Measurements from ENCODE around the gene ARL15. TPM values are rescaled to one million over a fixed set of nuclear protein-coding genes. Genes with fewer than 3 reads are reported as not detected.

ARL15 gene
- total RNA-seq, 4 donors from 2014 or later: 13.0 to 52.7 (median 17.1) TPM

DNA sequence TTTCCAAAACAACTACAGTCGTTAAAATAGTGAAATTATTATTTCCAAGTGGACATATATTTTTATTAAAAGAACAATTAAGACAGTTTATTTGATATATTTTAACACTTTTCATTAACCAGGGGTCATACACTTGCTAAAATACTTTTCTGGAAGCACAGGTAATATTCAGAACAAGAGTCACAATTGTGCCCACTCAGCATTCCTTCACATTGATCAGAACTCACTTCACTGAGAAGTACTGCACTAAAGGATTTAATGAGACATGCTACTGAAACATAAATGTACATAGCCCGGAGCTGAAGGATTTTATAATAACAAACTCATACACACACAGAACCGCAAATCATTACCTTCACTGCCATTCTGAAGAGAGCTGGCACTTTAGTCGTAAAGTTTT, 361.8 kb downstream of the ARL15 start:
- no peaks in the 10 kb centered on the region for H3K9me3 ChIP-seq
- H3K36me3 ChIP-seq: no peaks in the 10 kb centered on the region
- no peaks in the 10 kb centered on the region for H3K27me3 ChIP-seq
- TF ChIP-seq POLR2A (IDR thresholded peaks at IDR 0.05) (no peak), EP300 (IDR thresholded peaks at IDR 0.05) (no peak)
- TF ChIP-seq, protein P1, sequence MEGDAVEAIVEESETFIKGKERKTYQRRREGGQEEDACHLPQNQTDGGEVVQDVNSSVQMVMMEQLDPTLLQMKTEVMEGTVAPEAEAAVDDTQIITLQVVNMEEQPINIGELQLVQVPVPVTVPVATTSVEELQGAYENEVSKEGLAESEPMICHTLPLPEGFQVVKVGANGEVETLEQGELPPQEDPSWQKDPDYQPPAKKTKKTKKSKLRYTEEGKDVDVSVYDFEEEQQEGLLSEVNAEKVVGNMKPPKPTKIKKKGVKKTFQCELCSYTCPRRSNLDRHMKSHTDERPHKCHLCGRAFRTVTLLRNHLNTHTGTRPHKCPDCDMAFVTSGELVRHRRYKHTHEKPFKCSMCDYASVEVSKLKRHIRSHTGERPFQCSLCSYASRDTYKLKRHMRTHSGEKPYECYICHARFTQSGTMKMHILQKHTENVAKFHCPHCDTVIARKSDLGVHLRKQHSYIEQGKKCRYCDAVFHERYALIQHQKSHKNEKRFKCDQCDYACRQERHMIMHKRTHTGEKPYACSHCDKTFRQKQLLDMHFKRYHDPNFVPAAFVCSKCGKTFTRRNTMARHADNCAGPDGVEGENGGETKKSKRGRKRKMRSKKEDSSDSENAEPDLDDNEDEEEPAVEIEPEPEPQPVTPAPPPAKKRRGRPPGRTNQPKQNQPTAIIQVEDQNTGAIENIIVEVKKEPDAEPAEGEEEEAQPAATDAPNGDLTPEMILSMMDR (IDR thresholded peaks at IDR 0.05): no peak
- WGBS, 2 donors: 74 to 76% methylated on average over 4 of the region's 4 CpGs
- no peak for DNase-seq (ENCODE audit: low spot score in 2 of 2)
- peaks cover 0 to 28% (median 2%) of the 10 kb centered on the region in 4 donors for H3K4me1 ChIP-seq
- no peak overlapping the region for H3K4me3 ChIP-seq
- no peak overlapping the region for H3K27ac ChIP-seq

DNA sequence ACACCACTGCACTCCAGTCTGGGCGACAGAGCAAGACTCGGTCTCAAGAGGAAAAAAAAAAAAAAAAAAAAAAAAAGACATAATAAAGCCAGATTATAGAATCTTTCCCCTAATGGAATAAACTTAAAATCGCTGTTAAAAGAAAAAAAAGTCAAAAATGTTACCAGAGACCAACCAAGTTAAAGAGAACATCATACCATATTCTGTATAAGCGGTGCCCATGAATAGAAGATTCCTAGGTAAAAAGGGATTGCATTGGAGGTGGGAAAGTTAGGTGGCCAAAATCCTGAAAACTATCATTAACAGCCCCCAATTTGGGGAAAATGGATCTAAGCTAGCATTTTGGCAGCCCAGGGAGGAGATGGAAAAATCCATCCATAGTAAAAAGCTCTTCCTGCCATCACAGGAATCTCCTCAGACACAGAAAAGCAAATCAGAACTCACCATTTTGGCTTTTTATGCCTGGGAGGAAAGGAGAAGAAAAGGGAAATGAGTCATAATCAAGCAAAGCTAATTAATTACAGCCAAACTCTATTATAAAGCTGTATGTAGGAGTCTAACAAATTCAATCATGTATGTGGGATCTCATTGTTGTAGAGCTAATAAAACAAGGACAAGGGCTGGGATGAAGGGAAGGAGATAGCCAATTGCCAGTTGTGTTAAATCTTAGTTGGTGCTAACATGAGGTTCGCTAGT, 363.8 kb downstream of the ARL15 start:
- WGBS, 2 donors: 93 to 96% methylated on average over 5 of the region's 5 CpGs
- DNase-seq (ENCODE audit: low spot score in 2 of 2): no peak
- no peaks in the 10 kb centered on the region for H3K27me3 ChIP-seq
- TF ChIP-seq EP300 (IDR thresholded peaks at IDR 0.05) (no peak), POLR2A (IDR thresholded peaks at IDR 0.05) (no peak)
- TF ChIP-seq, protein P1 (IDR thresholded peaks at IDR 0.05): no peak
- H3K36me3 ChIP-seq: no peaks in the 10 kb centered on the region
- no peaks in the 10 kb centered on the region for H3K9me3 ChIP-seq
- peaks cover 0 to 16% (median 2%) of the 10 kb centered on the region in 4 donors for H3K4me1 ChIP-seq
- no peak overlapping the region for H3K27ac ChIP-seq
- H3K4me3 ChIP-seq: no peak overlapping the region

DNA sequence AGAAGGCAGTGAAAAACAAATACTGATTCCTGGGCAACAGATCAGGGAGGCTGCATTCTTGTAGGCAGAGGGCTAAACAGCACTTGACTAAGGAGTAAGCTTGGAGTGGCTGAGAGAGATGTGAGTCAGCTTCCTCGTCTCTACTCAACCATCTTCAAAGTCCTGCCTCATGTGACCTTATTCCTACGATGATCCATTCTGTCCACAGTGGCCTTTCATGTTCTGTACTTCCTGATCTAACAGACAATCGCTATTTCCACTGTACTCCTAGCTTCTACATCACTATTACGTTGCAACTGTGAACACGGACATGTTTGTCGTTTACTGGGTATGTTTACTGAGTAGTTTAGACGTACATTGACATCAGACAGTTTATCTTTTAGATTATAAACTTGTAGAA, 365.4 kb downstream of the ARL15 start:
- TF ChIP-seq, protein P1 (IDR thresholded peaks at IDR 0.05): no peak
- TF ChIP-seq POLR2A (IDR thresholded peaks at IDR 0.05) (no peak), EP300 (IDR thresholded peaks at IDR 0.05) (no peak)
- H3K27me3 ChIP-seq: no peaks in the 10 kb centered on the region
- no peak overlapping the region for H3K4me3 ChIP-seq
- no peak for DNase-seq (ENCODE audit: low spot score in 2 of 2)
- no peak overlapping the region for H3K27ac ChIP-seq
- no peaks in the 10 kb centered on the region for H3K9me3 ChIP-seq
- H3K4me1 ChIP-seq: peaks cover 0 to 12% (median 2%) of the 10 kb centered on the region in 4 donors
- no peaks in the 10 kb centered on the region for H3K36me3 ChIP-seq
- WGBS, 2 donors: 90 to 91% methylated on average over 7 of the region's 7 CpGs

DNA sequence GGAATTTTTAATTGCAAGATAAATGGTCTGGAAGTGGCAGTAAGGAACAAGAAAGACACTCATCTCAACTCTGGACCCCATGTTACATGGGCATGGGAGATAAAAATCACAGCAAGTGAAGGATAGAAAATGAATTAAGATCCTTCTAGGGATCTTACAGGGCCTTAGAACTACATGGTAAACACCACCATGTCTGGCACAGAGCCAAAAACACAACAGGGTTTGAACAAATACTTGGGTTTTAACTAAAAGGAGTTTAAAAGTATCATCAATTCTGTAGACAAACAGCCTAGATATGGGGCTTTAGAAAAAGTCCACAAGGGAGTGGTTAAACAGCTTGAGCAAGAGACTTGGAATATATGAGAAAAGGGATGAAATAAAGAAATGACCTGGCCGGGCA, 366.4 kb downstream of the ARL15 start:
- Histone ChIP-seq H3K4me3 (no peak overlapping the region), H3K9me3 (no peaks in the 10 kb centered on the region), H3K27ac (no peak overlapping the region), H3K4me1 (peaks cover 0 to 8% (median 0%) of the 10 kb centered on the region in 4 donors), H3K36me3 (peaks cover 0 to 4% (median 0%) of the 10 kb centered on the region in 3 donors), H3K27me3 (no peaks in the 10 kb centered on the region)
- no peak for DNase-seq (ENCODE audit: low spot score in 2 of 2)
- TF ChIP-seq POLR2A (IDR thresholded peaks at IDR 0.05): no peak
- TF ChIP-seq EP300 (IDR thresholded peaks at IDR 0.05): no peak
- TF ChIP-seq, protein P1 (IDR thresholded peaks at IDR 0.05): no peak
- WGBS, 2 donors: 91 to 97% methylated on average over 1 of the region's 1 CpG

DNA sequence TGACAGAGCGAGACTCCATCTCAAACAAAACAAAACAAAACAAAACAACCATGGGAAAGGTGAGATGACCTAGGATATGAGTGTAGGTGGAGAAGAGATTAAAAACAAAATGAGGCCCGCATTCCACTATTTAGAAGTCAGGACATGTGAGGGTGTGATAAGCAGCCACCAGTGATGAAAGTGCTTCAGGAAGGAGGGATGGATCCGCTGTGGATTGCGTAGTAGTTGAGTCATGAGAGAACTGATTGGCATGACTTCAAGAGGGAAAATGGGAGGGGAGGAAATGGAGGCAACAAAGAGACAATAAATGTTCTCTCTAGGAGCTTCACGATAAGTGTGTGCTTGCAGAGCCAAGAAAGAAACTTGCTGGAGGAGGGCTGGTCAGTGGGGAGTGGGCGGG, 367.6 kb downstream of the ARL15 start:
- peak in 1 of 2 donors; percentile 13 for DNase-seq (ENCODE audit: low spot score in 2 of 2)
- 69 to 76% methylated on average over 6 of the region's 6 CpGs for whole genome bisulfite sequencing, 2 donors
- H3K9me3 ChIP-seq: no peaks in the 10 kb centered on the region
- TF ChIP-seq EP300 (IDR thresholded peaks at IDR 0.05) (no peak), POLR2A (IDR thresholded peaks at IDR 0.05) (no peak)
- TF ChIP-seq, protein P1 (IDR thresholded peaks at IDR 0.05): no peak
- peaks cover 0 to 4% (median 0%) of the 10 kb centered on the region in 3 donors for H3K36me3 ChIP-seq
- H3K4me3 ChIP-seq: no peak overlapping the region
- H3K4me1 ChIP-seq: peaks cover 0 to 8% (median under 1%) of the 10 kb centered on the region in 4 donors
- no peaks in the 10 kb centered on the region for H3K27me3 ChIP-seq
- H3K27ac ChIP-seq: no peak overlapping the region
